T-helper 2 cell treated with Interferon-gamma antibody and Interleukin-4, amounts not matched to agents 5 μg/mL and 100 μg/mL, for 36 hours (primary cell): ENCODE data around the gene ARHGAP8.

Experiments
- DNase-seq: peaks from one replicate; pipeline ENCODE4 v3.0.0; 2021; ENCODE audit warnings: low spot score
- H3K27ac Mint-ChIP-seq: one replicate; pipeline ENCODE4 v1.8.0; 2021; ENCODE audit warnings: mild to moderate bottlenecking, mixed read lengths
- H3K27me3 Mint-ChIP-seq: one replicate; pipeline ENCODE4 v1.8.0; 2021; ENCODE audit warnings: low read depth, mixed read lengths
- H3K36me3 Mint-ChIP-seq: one replicate; pipeline ENCODE4 v1.8.0; 2021; ENCODE audit warnings: low read depth, mixed read lengths
- H3K4me1 Mint-ChIP-seq: one replicate; pipeline ENCODE4 v1.8.0; 2021; ENCODE audit warnings: low read depth, mixed read lengths
- H3K4me3 Mint-ChIP-seq: one replicate; pipeline ENCODE4 v1.8.0; 2022; ENCODE audit warnings: mild to moderate bottlenecking, moderate library complexity, mixed read lengths
- H3K9me3 Mint-ChIP-seq: one replicate; pipeline ENCODE4 v1.8.0; 2021; ENCODE audit warnings: mixed read lengths

ARHGAP8 gene

GRCh38 chr22:44802956-44803355 lies 50.6 kb downstream of the ARHGAP8 start:
- Mint-ChIP-seq H3K9me3 (no peaks in the 10 kb centered on the region), H3K27ac (no peak overlapping the region), H3K36me3 (no peaks in the 10 kb centered on the region), H3K4me1 (no peaks in the 10 kb centered on the region), H3K27me3 (peaks cover 3% of the 10 kb centered on the region), H3K4me3 (no peak overlapping the region)
- DNase-seq, result no peak

DNA sequence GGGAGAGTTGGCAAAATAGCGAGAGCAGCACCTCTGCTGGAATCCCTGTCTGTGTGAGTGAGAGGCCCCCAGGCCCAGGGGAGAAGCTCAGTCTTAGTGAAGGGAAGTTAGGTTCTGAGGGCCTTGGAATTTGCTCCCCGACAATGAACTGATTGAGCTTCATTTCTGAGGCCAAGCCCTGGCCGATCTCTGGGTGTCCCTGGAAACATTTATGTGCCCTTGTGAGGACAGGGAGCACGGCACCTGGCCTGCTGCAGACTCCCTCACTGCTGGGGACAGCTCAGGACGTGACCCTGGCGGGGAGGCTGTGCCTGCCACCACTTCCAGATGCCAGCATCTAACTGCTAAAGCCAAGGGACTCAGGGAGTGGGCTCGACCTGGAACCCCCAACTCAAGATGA lies 52.0 kb downstream of the ARHGAP8 start:
- H3K4me3 Mint-ChIP-seq, result no peak overlapping the region
- H3K27ac Mint-ChIP-seq, result no peak overlapping the region
- no peak for DNase-seq
- H3K27me3 Mint-ChIP-seq, result peaks cover 3% of the 10 kb centered on the region
- H3K36me3 Mint-ChIP-seq, result no peaks in the 10 kb centered on the region
- H3K9me3 Mint-ChIP-seq, result no peaks in the 10 kb centered on the region
- H3K4me1 Mint-ChIP-seq, result no peaks in the 10 kb centered on the region

- Mint-ChIP-seq H3K27ac (no peak overlapping the region), H3K4me1 (no peaks in the 10 kb centered on the region), H3K9me3 (no peaks in the 10 kb centered on the region), H3K36me3 (no peaks in the 10 kb centered on the region), H3K27me3 (peaks cover 3% of the 10 kb centered on the region), H3K4me3 (no peak overlapping the region)
- DNase-seq, result no peak
Observed at GRCh38 chr22:44805711-44806110, 53.3 kb downstream of the ARHGAP8 start.

GRCh38 chr22:44807232-44807631 lies 54.9 kb downstream of the ARHGAP8 start:
- Mint-ChIP-seq H3K4me1 (no peaks in the 10 kb centered on the region), H3K9me3 (no peaks in the 10 kb centered on the region), H3K36me3 (no peaks in the 10 kb centered on the region), H3K4me3 (no peak overlapping the region), H3K27me3 (peaks cover 3% of the 10 kb centered on the region), H3K27ac (no peak overlapping the region)
- no peak for DNase-seq

DNA sequence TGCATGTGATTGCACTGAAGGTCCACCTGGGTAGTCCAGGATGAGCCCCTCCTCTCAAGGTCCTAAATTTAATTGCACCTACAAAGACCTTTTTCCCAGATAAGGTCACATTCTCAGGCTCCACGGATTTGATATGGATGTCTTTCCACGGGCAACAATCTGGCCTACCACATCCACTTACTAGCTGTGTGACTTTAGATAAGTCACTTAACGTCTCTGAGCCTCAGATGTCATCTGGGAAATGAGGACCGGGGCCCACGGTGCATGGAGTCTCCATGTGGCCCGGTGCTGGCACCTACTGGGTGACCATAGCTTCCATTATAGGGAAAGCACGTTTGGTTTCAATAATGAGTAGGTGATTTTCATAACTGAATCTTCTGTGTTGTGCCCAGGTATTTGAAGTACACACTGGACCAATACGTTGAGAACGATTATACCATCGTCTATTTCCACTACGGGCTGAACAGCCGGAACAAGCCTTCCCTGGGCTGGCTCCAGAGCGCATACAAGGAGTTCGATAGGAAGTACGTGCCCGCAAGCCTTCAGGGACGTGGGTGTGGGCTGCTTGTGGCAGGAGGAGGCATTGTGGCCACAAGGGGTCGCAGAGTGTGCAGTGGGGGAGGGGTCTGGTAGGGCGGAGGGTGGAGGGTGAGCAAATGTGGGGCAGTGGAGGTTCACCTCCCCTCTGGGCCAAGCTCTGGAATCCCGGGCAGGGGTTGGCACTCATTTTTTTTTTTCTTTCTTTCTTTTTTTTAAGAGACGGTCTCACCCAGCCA lies 55.7 kb downstream of the ARHGAP8 start:
- Mint-ChIP-seq H3K9me3 (no peaks in the 10 kb centered on the region), H3K27ac (no peak overlapping the region), H3K27me3 (peaks cover 3% of the 10 kb centered on the region), H3K4me3 (no peak overlapping the region), H3K4me1 (no peaks in the 10 kb centered on the region), H3K36me3 (no peaks in the 10 kb centered on the region)
- no peak for DNase-seq

GRCh38 chr22:44809456-44809855 lies 57.1 kb downstream of the ARHGAP8 start:
- DNase-seq, result no peak
- Mint-ChIP-seq H3K9me3 (no peaks in the 10 kb centered on the region), H3K27me3 (peaks cover 3% of the 10 kb centered on the region), H3K36me3 (no peaks in the 10 kb centered on the region), H3K4me3 (no peak overlapping the region), H3K27ac (no peak overlapping the region), H3K4me1 (no peaks in the 10 kb centered on the region)

- Mint-ChIP-seq H3K4me3 (no peak overlapping the region), H3K27ac (no peak overlapping the region), H3K9me3 (no peaks in the 10 kb centered on the region), H3K4me1 (no peaks in the 10 kb centered on the region), H3K36me3 (no peaks in the 10 kb centered on the region), H3K27me3 (no peaks in the 10 kb centered on the region)
- DNase-seq, result no peak
Observed at GRCh38 chr22:44811141-44811540, 58.8 kb downstream of the ARHGAP8 start.

- H3K4me1 Mint-ChIP-seq, result no peaks in the 10 kb centered on the region
- H3K27ac Mint-ChIP-seq, result no peak overlapping the region
Observed at GRCh38 chr22:44813416-44813815, 61.0 kb downstream of the ARHGAP8 start.

GRCh38 chr22:44814266-44815098 lies 62.1 kb downstream of the ARHGAP8 start:
- Mint-ChIP-seq H3K27me3 (no peaks in the 10 kb centered on the region), H3K4me1 (no peaks in the 10 kb centered on the region), H3K9me3 (no peaks in the 10 kb centered on the region), H3K36me3 (no peaks in the 10 kb centered on the region), H3K4me3 (no peak overlapping the region), H3K27ac (no peak overlapping the region)
- DNase-seq, result no peak

More at GRCh38 chr22:44813416-44813815, 61.0 kb downstream of the ARHGAP8 start:
- Mint-ChIP-seq H3K4me3 (no peak overlapping the region), H3K36me3 (no peaks in the 10 kb centered on the region), H3K27me3 (no peaks in the 10 kb centered on the region), H3K9me3 (no peaks in the 10 kb centered on the region)
- DNase-seq, result no peak

GRCh38 chr22:44815099-44816070 lies 63.0 kb downstream of the ARHGAP8 start:
- no peak overlapping the region for H3K27ac Mint-ChIP-seq
- no peak for DNase-seq
- no peaks in the 10 kb centered on the region for H3K27me3 Mint-ChIP-seq
- H3K36me3 Mint-ChIP-seq, result no peaks in the 10 kb centered on the region
- H3K4me1 Mint-ChIP-seq, result no peaks in the 10 kb centered on the region
- H3K9me3 Mint-ChIP-seq, result no peaks in the 10 kb centered on the region
- H3K4me3 Mint-ChIP-seq, result no peak overlapping the region

DNA sequence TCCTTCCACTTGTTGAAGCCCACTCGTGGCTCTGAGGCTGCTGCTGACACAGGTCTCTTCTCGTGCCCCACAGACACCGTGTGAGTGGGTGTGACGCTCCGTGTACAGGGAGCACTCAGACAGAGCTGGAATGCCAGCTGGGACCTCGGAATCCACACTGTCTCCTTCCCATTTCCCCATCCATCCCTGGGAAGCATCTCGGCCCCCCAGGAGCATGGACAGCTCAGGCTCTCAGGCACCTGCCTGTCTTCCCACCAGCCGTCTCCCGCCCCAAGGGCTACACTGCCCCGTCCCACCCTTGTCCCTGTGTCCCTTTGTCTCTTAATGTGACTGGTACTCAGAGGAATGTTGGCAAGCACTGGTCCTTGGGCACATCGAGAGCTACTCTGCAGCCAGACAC lies 63.8 kb downstream of the ARHGAP8 start:
- H3K27me3 Mint-ChIP-seq, result no peaks in the 10 kb centered on the region
- no peak for DNase-seq

DNA sequence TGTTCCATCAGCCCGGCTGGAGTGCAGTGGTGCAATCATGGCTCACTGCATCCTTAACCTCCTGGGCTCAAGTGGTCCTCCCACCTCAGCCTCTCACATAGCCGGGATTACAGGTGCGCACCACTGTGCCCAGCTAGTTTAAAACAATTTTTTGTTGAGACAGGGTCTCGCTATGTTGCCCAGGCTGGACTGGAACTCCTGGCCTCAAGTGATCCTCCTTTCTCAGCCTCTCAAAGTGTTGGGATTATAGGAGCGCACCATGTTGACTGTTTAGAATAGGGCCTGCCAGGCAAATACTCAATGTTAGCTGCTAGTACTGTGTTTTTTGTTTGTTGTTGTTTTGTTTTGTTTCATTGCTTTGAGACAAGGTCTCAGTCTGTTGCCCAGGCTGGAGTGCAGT lies 66.4 kb downstream of the ARHGAP8 start:
- no peaks in the 10 kb centered on the region for H3K9me3 Mint-ChIP-seq
- no peak overlapping the region for H3K4me3 Mint-ChIP-seq
- DNase-seq, result no peak

More for the DNA sequence above, 63.8 kb downstream of the ARHGAP8 start:
- Mint-ChIP-seq H3K4me3 (no peak overlapping the region), H3K9me3 (no peaks in the 10 kb centered on the region), H3K4me1 (no peaks in the 10 kb centered on the region), H3K36me3 (no peaks in the 10 kb centered on the region), H3K27ac (no peak overlapping the region)

DNA sequence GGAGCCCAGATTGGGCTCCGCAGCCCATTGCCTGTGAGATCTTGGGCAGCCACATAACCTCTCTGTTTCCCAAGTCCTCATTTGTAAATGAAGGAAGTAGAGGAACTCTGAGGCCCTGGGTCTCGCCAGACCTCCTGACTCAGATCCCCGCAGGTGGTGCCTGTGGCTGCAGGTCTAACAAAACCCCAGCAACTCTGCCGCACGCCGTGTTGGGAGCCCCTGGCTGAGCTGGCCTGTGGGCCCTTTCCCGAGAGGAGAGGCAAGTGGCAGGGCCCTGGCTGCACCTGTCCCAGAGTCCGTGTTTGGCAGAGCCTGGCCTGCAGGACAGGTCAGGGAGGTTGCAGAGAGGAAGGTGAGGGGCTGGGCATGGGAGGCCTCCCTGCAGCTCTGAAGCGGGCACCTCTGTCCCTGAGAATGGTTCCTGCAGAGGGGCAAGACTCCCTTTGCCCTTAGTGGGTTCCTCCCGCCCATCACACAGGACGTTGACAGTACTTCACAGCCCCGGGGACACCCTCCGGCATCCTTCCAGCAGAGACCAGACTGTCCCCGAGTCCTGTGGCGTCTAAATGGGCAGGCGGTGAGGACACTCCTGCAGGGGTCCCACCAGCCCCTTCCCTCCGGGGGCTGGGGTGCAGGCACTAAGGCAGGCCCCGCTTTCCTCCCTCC lies 67.7 kb downstream of the ARHGAP8 start:
- Mint-ChIP-seq H3K36me3 (no peaks in the 10 kb centered on the region), H3K27ac (no peak overlapping the region), H3K4me1 (no peaks in the 10 kb centered on the region), H3K9me3 (no peaks in the 10 kb centered on the region), H3K4me3 (no peak overlapping the region), H3K27me3 (no peaks in the 10 kb centered on the region)
- DNase-seq, result no peak

More for the DNA sequence above, 66.4 kb downstream of the ARHGAP8 start:
- Mint-ChIP-seq H3K27ac (no peak overlapping the region), H3K4me1 (no peaks in the 10 kb centered on the region), H3K36me3 (no peaks in the 10 kb centered on the region), H3K27me3 (no peaks in the 10 kb centered on the region)
